ENCODE data around the gene CCT7.

The CCT7 gene

DNA sequence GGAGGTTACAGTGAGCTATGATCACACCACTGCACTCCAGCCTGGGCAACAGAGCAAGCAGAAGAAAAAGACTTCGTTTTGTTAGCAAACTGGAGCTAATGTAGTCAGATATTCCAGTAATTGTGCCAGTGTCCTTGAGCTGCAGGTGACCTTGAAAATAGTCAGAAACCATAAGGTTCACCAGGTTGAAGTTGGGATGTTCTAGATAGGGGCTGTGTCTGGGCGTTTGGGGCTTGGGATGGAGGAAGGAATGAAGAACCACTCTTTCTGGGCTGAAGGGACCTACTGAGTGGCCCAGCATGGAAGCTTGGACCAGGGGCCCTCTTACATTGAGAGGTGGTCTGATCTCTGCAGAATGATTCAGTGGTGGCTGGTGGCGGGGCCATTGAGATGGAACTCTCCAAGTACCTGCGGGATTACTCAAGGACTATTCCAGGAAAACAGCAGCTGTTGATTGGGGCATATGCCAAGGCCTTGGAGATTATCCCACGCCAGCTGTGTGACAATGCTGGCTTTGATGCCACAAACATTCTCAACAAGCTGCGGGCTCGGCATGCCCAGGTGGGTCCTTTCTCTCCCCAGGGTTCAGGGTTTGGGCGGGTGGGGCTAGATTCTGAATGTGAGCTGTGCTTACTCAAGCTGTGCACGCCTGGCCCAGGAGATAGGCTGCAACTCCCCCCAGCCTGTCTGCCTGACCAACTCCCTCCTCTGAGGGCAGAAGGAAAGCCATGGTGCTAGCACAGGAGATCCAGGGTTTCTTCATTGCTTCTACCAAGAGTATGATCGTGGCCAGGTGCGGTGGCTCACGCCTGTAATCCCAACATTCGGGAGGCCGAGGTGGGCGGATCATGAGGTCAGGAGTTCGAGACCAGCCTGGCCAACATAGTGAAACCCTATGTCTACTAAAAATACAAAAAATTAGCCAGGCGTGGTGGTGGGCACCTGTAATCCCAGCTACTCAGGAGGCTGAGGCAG is 17.1 kb downstream of the CCT7 start:
- DNase-seq (ENCODE audit: low read depth, low spot score): no peak
- no peak overlapping the region for H3K4me3 ChIP-seq (ENCODE audit: low read depth, low read length)
- CTCF ChIA-PET: interaction anchor here (1.4 to 1.7 kb wide), 2 partner anchors 13 to 38 kb away, joined by 3 read pairs; no protein-coding TSS in a partner anchor
- POLR2A ChIA-PET: interaction anchor here (0.6 to 0.7 kb wide), 2 partner anchors 13 to 17 kb away, joined by 3 read pairs; partner anchors contain the start of gene CCT7
- TF ChIP-seq, protein P1, sequence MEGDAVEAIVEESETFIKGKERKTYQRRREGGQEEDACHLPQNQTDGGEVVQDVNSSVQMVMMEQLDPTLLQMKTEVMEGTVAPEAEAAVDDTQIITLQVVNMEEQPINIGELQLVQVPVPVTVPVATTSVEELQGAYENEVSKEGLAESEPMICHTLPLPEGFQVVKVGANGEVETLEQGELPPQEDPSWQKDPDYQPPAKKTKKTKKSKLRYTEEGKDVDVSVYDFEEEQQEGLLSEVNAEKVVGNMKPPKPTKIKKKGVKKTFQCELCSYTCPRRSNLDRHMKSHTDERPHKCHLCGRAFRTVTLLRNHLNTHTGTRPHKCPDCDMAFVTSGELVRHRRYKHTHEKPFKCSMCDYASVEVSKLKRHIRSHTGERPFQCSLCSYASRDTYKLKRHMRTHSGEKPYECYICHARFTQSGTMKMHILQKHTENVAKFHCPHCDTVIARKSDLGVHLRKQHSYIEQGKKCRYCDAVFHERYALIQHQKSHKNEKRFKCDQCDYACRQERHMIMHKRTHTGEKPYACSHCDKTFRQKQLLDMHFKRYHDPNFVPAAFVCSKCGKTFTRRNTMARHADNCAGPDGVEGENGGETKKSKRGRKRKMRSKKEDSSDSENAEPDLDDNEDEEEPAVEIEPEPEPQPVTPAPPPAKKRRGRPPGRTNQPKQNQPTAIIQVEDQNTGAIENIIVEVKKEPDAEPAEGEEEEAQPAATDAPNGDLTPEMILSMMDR (IDR thresholded peaks at IDR 0.05; ENCODE audit: insufficient read depth, low read length, missing control alignments): no peak

DNA sequence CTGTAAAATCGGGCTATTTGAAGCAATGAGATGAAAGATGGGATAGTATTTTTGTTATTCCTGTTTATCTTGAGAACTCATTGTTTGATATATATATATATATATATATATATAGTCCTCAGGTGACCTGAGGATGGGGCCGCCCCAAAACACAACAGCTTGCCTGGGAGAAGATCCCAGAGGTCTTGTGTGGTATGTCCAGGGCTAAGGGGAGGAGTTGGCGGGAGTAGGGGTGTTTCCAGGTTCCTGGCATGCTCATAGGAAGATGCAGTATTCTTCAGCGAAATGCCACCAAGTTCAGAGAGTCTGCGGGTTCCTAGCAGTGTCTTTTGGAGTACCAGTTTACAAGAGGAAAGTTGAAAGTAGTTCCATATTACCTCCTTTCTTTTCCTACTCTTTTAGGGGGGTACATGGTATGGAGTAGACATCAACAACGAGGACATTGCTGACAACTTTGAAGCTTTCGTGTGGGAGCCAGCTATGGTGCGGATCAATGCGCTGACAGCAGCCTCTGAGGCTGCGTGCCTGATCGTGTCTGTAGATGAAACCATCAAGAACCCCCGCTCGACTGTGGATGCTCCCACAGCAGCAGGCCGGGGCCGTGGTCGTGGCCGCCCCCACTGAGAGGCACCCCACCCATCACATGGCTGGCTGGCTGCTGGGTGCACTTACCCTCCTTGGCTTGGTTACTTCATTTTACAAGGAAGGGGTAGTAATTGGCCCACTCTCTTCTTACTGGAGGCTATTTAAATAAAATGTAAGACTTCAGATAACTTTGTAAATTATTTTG is 18.3 kb downstream of the CCT7 start:
- TF ChIP-seq, protein P1 (IDR thresholded peaks at IDR 0.05; ENCODE audit: insufficient read depth, low read length, missing control alignments): no peak
- no peak for DNase-seq (ENCODE audit: low read depth, low spot score)
- no peak overlapping the region for H3K4me3 ChIP-seq (ENCODE audit: low read depth, low read length)
- ChIA-PET CTCF (no interaction called here), POLR2A (no interaction called here)

DNA sequence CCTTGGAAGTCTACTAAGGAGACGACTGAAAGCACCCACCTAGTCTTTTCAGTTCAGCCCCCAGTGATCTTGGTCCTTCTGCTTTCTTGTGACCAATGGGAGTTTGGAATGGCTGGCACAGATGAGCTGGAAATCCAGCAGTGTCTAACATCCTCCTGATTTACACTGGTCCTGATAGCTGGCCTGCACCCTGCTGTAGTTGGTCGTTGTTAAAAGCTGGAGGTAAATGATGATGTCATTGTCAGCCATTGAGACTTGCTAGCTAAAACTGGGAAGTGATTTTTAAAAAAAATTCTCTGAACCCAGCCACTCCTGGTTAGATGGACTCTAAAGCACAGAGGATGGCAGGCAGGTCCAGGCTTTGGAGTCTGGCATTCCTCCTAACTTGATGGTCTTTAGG is 19.3 kb downstream of the CCT7 start:
- POLR2A ChIA-PET: interaction anchor here (1.2 kb wide), 1 partner anchor 19 kb away, joined by 4 read pairs; the partner anchor contains the start of gene CCT7
- no peak overlapping the region for H3K4me3 ChIP-seq (ENCODE audit: low read depth, low read length)
- TF ChIP-seq, protein P1 (IDR thresholded peaks at IDR 0.05; ENCODE audit: insufficient read depth, low read length, missing control alignments): no peak
- no peak for DNase-seq (ENCODE audit: low read depth, low spot score)
- CTCF ChIA-PET: interaction anchor here (1.3 kb wide), 1 partner anchor 41 kb away, joined by 4 read pairs; no protein-coding TSS in a partner anchor

DNA sequence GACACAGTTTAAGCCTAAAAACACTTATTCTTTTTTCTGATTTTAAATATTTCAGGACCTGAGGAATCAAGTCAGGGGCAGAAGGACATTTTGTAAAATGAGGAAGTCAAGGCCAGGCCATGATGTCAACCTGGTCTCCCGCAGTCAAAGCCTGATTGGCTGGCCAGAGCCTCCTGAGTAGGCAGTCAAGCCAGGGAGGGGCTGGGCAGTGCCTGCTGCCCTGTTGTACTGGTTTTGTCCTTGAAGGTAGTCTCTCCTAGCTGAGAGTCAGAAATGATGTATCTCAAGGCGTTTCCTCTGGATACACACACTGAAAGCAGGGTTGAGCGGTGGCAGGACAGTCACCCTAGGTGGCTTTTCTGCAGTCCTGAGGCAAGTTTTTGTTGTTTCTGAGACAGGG is 19.8 kb downstream of the CCT7 start:
- no peak for DNase-seq (ENCODE audit: low read depth, low spot score)
- no peak overlapping the region for H3K4me3 ChIP-seq (ENCODE audit: low read depth, low read length)
- TF ChIP-seq, protein P1 (IDR thresholded peaks at IDR 0.05; ENCODE audit: insufficient read depth, low read length, missing control alignments): no peak
- ChIA-PET POLR2A (interaction anchor here (0.9 to 1.2 kb wide), 2 partner anchors 9 to 20 kb away, joined by 3 to 4 read pairs; partner anchors contain the start of gene CCT7), CTCF (interaction anchor here (1.3 kb wide), 1 partner anchor 42 kb away, joined by 4 read pairs; no protein-coding TSS in a partner anchor)

DNA sequence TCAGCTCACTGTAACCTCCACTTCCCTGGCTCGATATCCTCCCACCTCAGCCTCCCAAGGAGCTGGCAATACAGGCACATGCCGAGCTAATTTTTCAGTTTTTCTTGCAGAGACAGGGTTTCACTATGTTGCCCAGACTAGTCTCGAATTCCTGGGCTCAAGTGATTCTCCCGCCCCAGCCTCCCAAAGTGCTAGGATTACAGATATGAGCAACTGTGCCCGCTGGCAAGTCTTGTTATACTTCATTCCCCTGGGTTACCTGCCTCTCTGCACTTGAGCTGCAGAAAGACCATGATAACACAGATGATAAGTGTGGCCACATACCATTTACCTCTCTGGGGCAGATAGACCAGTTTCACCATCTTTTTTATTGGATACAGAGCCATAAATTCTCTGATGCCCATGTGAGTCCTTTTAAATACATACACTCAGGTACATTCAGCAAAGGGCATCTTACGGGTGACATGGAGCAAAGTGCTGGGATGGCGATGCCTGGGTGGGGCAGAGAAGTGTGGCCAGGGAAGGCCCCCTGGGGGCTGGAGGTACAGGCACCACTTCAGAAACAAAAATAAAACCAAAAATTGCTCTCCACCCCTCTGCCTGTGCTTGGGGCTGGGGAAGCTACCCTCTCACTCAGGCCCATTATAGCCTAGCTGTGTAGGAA is 20.4 kb downstream of the CCT7 start:
- ChIA-PET POLR2A (interaction anchor here (0.9 to 1.2 kb wide), 2 partner anchors 9 to 20 kb away, joined by 3 to 4 read pairs; partner anchors contain the start of gene CCT7), CTCF (interaction anchor here (1.3 kb wide), 1 partner anchor 42 kb away, joined by 4 read pairs; no protein-coding TSS in a partner anchor)
- TF ChIP-seq, protein P1 (IDR thresholded peaks at IDR 0.05; ENCODE audit: insufficient read depth, low read length, missing control alignments): no peak
- no peak for DNase-seq (ENCODE audit: low read depth, low spot score)
- no peak overlapping the region for H3K4me3 ChIP-seq (ENCODE audit: low read depth, low read length)
